Right atrium auricular region (tissue), 2 donors: ENCODE data around the gene HOXC5. TPM values are rescaled to one million over a fixed set of nuclear protein-coding genes. Genes with fewer than 3 reads are reported as not detected.

Experiments used
- DNase-seq: peaks from one replicate; pipeline ENCODE4 v3.0.0-alpha.2; 2019; ENCODE audit warnings: low spot score
- H3K27ac ChIP-seq, 2 donors: fragments of 200-600 bp; sonication (generic); 1 replicate in 1 of 2; 2 replicates in 1 of 2; pipeline ENCODE4 v1.5.1; 2016 to 2019
- H3K27me3 ChIP-seq, 2 donors: fragments of 200-600 bp; sonication (generic); one replicate each; pipeline versions ENCODE4 v1.5.1 to v1.6.0; 2017 to 2019
- H3K36me3 ChIP-seq: fragments of 200-600 bp; sonication (generic); one replicate; pipeline ENCODE4 v1.5.1; 2016
- H3K4me1 ChIP-seq, 2 donors: fragments of 200-600 bp; sonication (generic); one replicate each; pipeline versions ENCODE4 v1.5.1 to v1.6.0; 2017 to 2019
- H3K4me3 ChIP-seq, 2 donors: fragments of 200-600 bp; sonication (generic); 1 replicate in 1 of 2; 2 replicates in 1 of 2; pipeline ENCODE4 v1.5.1; 2017 to 2019; ENCODE audit warnings: mild to moderate bottlenecking in 1 of 2, moderate library complexity in 1 of 2
- H3K9me3 ChIP-seq, 2 donors: fragments of 200-600 bp; sonication (generic); one replicate each; pipeline ENCODE4 v1.5.1; 2019
- total RNA-seq, 2 donors: library from RNA; depleted of rRNA; stranded (reverse); fragments of >200 nt; gene quantifications; one replicate each; pipeline ENCODE4 v1.1.0, GENCODE V29; 2016
- TF ChIP-seq, protein P1 (sequence below), 2 donors: fragments of 200-600 bp; sonication (generic); IDR thresholded peaks; one replicate each; pipeline ENCODE4 v1.5.1; 2019; ENCODE audit warnings: antibody characterized with exemption in 2 of 2

Gene HOXC5
- total RNA-seq, 2 donors from 2014 or later: 0.33 TPM; not detected in 1

DNA sequence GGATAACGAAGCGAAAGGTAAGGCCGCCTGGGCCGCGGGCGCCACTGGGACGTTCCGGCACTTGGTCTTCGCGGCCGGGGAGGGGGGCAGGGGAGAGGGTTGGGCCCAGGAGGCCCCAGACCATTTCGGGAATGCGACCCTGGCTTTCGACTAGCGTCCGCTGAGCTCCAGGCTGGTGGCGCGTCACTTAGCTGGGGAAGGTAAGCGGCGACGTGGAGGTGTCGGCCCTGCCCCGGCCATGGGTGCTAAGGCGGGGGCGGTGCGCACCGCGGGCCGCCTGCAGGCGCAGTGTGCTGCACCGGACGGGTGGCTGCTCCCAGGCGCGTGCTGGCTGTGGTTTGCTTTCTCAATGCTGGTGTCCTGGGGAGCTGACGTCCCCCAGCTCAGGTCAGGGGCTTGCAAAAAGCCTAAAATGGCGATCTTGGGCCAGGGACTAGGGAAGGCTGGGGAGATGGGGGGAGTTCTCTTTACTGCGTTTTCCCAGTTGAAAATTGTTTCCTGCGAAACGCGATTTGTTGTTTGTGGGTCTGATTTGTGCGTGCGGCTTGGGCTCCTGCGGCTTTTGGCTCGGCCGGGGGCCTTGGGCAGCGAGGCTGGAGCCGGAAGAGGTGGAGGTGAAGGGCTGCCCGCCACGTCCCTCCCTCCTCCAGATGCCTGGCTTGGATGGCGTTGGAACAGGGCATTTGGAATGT lies 46.7 kb upstream of the HOXC5 start:
- H3K27ac ChIP-seq: no peak overlapping the region
- peaks cover 0 to 28% of the 10 kb centered on the region in 2 donors for H3K4me1 ChIP-seq
- H3K4me3 ChIP-seq: peak overlapping the region in 1 of 2 donors; percentile 1
- H3K27me3 ChIP-seq: peaks cover 80 to 94% of the 10 kb centered on the region in 2 donors
- DNase-seq: no peak
- TF ChIP-seq, protein P1, sequence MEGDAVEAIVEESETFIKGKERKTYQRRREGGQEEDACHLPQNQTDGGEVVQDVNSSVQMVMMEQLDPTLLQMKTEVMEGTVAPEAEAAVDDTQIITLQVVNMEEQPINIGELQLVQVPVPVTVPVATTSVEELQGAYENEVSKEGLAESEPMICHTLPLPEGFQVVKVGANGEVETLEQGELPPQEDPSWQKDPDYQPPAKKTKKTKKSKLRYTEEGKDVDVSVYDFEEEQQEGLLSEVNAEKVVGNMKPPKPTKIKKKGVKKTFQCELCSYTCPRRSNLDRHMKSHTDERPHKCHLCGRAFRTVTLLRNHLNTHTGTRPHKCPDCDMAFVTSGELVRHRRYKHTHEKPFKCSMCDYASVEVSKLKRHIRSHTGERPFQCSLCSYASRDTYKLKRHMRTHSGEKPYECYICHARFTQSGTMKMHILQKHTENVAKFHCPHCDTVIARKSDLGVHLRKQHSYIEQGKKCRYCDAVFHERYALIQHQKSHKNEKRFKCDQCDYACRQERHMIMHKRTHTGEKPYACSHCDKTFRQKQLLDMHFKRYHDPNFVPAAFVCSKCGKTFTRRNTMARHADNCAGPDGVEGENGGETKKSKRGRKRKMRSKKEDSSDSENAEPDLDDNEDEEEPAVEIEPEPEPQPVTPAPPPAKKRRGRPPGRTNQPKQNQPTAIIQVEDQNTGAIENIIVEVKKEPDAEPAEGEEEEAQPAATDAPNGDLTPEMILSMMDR (IDR thresholded peaks at IDR 0.05): no peak
- no peaks in the 10 kb centered on the region for H3K9me3 ChIP-seq
- H3K36me3 ChIP-seq: no peaks in the 10 kb centered on the region

GRCh38 chr12:53986686-53987483 lies 46.0 kb upstream of the HOXC5 start:
- Histone ChIP-seq H3K27me3 (peaks cover 79 to 96% of the 10 kb centered on the region in 2 donors), H3K4me1 (peaks cover 0 to 28% of the 10 kb centered on the region in 2 donors), H3K36me3 (no peaks in the 10 kb centered on the region), H3K27ac (no peak overlapping the region), H3K4me3 (no peak overlapping the region), H3K9me3 (no peaks in the 10 kb centered on the region)
- TF ChIP-seq, protein P1 (IDR thresholded peaks at IDR 0.05): no peak
- no peak for DNase-seq

DNA sequence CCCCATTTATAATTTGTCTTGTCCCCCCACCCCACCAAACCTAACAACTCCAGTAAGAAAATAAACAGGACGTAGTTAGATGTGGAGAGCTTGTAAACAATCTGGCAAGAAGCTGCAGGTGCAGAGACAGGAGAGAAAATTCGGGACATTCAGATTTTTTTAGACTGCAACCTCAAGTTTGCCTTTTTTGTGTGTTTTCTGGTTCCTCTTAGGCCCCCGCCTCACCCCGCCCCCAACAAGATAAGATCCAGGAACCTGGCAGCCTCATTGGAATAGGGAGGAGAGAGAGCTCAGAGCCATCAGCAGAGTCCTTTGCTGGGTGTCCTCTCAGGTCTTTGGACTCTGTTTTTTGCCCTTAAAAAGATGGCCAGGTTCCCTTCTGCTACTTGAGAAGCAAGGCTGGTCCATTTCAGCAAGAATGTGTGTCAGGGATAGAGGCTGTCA lies 45.0 kb upstream of the HOXC5 start:
- Histone ChIP-seq H3K27ac (no peak overlapping the region), H3K27me3 (peaks cover 77 to 95% of the 10 kb centered on the region in 2 donors), H3K4me3 (no peak overlapping the region)

GRCh38 chr12:53988541-53989226 lies 44.2 kb upstream of the HOXC5 start:
- Histone ChIP-seq H3K4me3 (no peak overlapping the region), H3K27ac (no peak overlapping the region), H3K9me3 (no peaks in the 10 kb centered on the region), H3K4me1 (peaks cover 0 to 28% of the 10 kb centered on the region in 2 donors), H3K36me3 (no peaks in the 10 kb centered on the region), H3K27me3 (peaks cover 77 to 95% of the 10 kb centered on the region in 2 donors)
- TF ChIP-seq, protein P1 (IDR thresholded peaks at IDR 0.05): no peak
- DNase-seq: no peak

More for the DNA sequence above, 45.0 kb upstream of the HOXC5 start:
- H3K36me3 ChIP-seq: no peaks in the 10 kb centered on the region
- peaks cover 0 to 28% of the 10 kb centered on the region in 2 donors for H3K4me1 ChIP-seq
- TF ChIP-seq, protein P1 (IDR thresholded peaks at IDR 0.05): no peak
- no peak for DNase-seq
- H3K9me3 ChIP-seq: no peaks in the 10 kb centered on the region

- Histone ChIP-seq H3K27me3 (peaks cover 74 to 95% of the 10 kb centered on the region in 2 donors), H3K4me1 (peaks cover 0 to 30% of the 10 kb centered on the region in 2 donors), H3K36me3 (no peaks in the 10 kb centered on the region), H3K9me3 (no peaks in the 10 kb centered on the region), H3K4me3 (no peak overlapping the region), H3K27ac (no peak overlapping the region)
- TF ChIP-seq, protein P1 (IDR thresholded peaks at IDR 0.05): peak in 1 of 2 donors; percentile 30
- DNase-seq: no peak
These were observed 43.4 kb upstream of the HOXC5 start for GRCh38 chr12:53989227-53990113.
